HCT116 (cell line): ENCODE measurements around the gene C1QTNF3. TPM values are rescaled to one million over a fixed set of nuclear protein-coding genes. Genes with fewer than 3 reads are reported as not detected.

Experiments used
- ATAC-seq: fragments of 200-7000 bp; cut with Tn5 transposase; 2 replicates; pipeline ENCODE4 v1.9.1; 2020; ENCODE audit warnings: mild to moderate bottlenecking, moderate library complexity
- BruUV-seq: library from RNA; stranded (reverse); fragments of 400-500 nt; replicated peaks from 2 replicates; lab custom pipeline; 2021; lab: Mats Ljungman, UMichigan
- CTCF ChIA-PET: fragments of 300-600 bp; sonication (Branson Sonifier 250); formaldehyde crosslinking; loops from one replicate; lab custom pipeline; 2021; ENCODE audit warnings: antibody characterized with exemption; lab: Charles Lee
- POLR2A ChIA-PET: fragments of 300-600, 350-600 bp; sonication (Branson Sonifier 250); formaldehyde crosslinking; loops from one replicate; lab custom pipeline; 2021; ENCODE audit warnings: antibody characterized with exemption; lab: Charles Lee
- RAD21 ChIA-PET, 2 experiments: fragments of 300-600 bp; sonication (Branson Sonifier 250); formaldehyde crosslinking; loops; one replicate each; lab custom pipeline; 2023; ENCODE audit warnings: low total read pairs in 2 of 2; ENCODE audit not compliant: uncharacterized antibody in 2 of 2, unreplicated experiment in 2 of 2, low non-redundant PET in 1 of 2; lab: Charles Lee
- DNase-seq: peaks from one replicate; pipeline ENCODE4 v3.0.0-alpha.2; 2010; ENCODE audit warnings: low read depth, low spot score
- H2AFZ ChIP-seq: fragments of 200-600 bp; shearing (Covaris generic), sonication (generic); 2 replicates; pipeline ENCODE4 v1.6.1; 2017; ENCODE audit warnings: low read depth, mixed run types, mixed read lengths, antibody characterized with exemption, low read length; ENCODE audit not compliant: poor library complexity, severe bottlenecking
- H3K27ac ChIP-seq: 2 replicates; pipeline ENCODE4 v1.5.1; 2012; ENCODE audit warnings: low read depth, low read length
- H3K27me3 ChIP-seq: fragments of 200-600 bp; sonication (generic); 2 replicates; pipeline ENCODE4 v1.6.1; 2016; ENCODE audit warnings: mixed run types, low read length, mixed read lengths; ENCODE audit not compliant: insufficient read depth
- H3K36me3 ChIP-seq, 2 experiments: fragments of 200-500 bp in 1 of 2; fragments of 200-600 bp in 1 of 2; sonication (Bioruptor generic) in 1 of 2; sonication (generic) in 1 of 2; 2 replicates each; pipeline versions ENCODE4 v1.5.1 to v1.6.1; 2014 to 2016; ENCODE audit warnings: low read length in 2 of 2, inconsistent platforms in 1 of 2, mixed read lengths in 1 of 2, mixed run types in 1 of 2; ENCODE audit not compliant: insufficient read depth in 2 of 2, control insufficient read depth in 1 of 2
- H3K4me1 ChIP-seq, 2 experiments: fragments of 200-600 bp in 1 of 2; sonication (generic) in 1 of 2; 2 replicates each; pipeline versions ENCODE4 v1.5.1 to v1.6.1; 2012 to 2017; ENCODE audit warnings: low read length in 2 of 2, inconsistent platforms in 1 of 2, mild to moderate bottlenecking in 1 of 2, mixed read lengths in 1 of 2, mixed run types in 1 of 2, moderate library complexity in 1 of 2; ENCODE audit not compliant: insufficient read depth in 2 of 2, control insufficient read depth in 1 of 2
- H3K4me2 ChIP-seq: fragments of 200-600 bp; sonication (generic); 2 replicates; pipeline ENCODE4 v1.6.1; 2017; ENCODE audit warnings: mixed run types, low read length, mixed read lengths
- H3K4me3 ChIP-seq, 2 experiments: fragments of 200-600 bp in 1 of 2; sonication (generic) in 1 of 2; replicated peaks in 1 of 2; 2 replicates each; pipeline ENCODE4 v1.5.1; 2011 to 2016; ENCODE audit warnings: low read length in 2 of 2, control low read depth in 1 of 2, low read depth in 1 of 2, mild to moderate bottlenecking in 1 of 2, mixed read lengths in 1 of 2, mixed run types in 1 of 2
- H3K79me2 ChIP-seq: fragments of 200-600 bp; sonication (generic); 2 replicates; pipeline ENCODE4 v1.6.1; 2017; ENCODE audit warnings: mild to moderate bottlenecking, mixed run types, low read length, moderate library complexity, mixed read lengths; ENCODE audit not compliant: insufficient read depth
- H3K9ac ChIP-seq: fragments of 200-600 bp; sonication (generic); 2 replicates; pipeline ENCODE4 v1.6.1; 2016; ENCODE audit warnings: low read length, mixed read lengths
- H3K9me2 ChIP-seq: fragments of 200-600 bp; sonication (generic), shearing (Covaris generic); 2 replicates; pipeline ENCODE4 v1.6.1; 2017; ENCODE audit warnings: mixed run types, mild to moderate bottlenecking, moderate library complexity; ENCODE audit not compliant: insufficient read depth
- H3K9me3 ChIP-seq, 2 experiments: fragments of 200-500 bp in 1 of 2; fragments of 200-600 bp in 1 of 2; sonication (Bioruptor generic) in 1 of 2; sonication (generic) in 1 of 2; 2 replicates each; pipeline ENCODE4 v1.6.1; 2014 to 2017; ENCODE audit warnings: low read length in 2 of 2, mixed read lengths in 2 of 2, inconsistent platforms in 1 of 2, low read depth in 1 of 2, mild to moderate bottlenecking in 1 of 2, mixed run types in 1 of 2, moderate library complexity in 1 of 2; ENCODE audit not compliant: control insufficient read depth in 1 of 2, insufficient read depth in 1 of 2
- H4K20me1 ChIP-seq: fragments of 200-600 bp; sonication (generic), shearing (Covaris generic); 2 replicates; pipeline ENCODE4 v1.6.1; 2017; ENCODE audit warnings: mixed run types, mild to moderate bottlenecking, moderate library complexity; ENCODE audit not compliant: insufficient read depth
- ATF3 ChIP-seq: IDR thresholded peaks from 2 replicates; pipeline ENCODE4 v1.6.1; 2012
- CBX3 ChIP-seq: IDR thresholded peaks from 2 replicates; pipeline ENCODE4 v1.6.1; 2012; ENCODE audit warnings: low read depth
- CEBPB ChIP-seq: IDR thresholded peaks from 2 replicates; pipeline ENCODE4 v1.6.1; 2012; ENCODE audit warnings: low read depth
- CTCF ChIP-seq, 3 experiments: fragments of 200-600 bp in 1 of 3; sonication (generic) in 1 of 3; IDR thresholded peaks in 2 of 3; conservative IDR thresholded peaks in 1 of 3; 2 replicates each; pipeline ENCODE4 v1.5.1; 2012 to 2017; ENCODE audit warnings: low read depth in 2 of 3, low read length in 2 of 3, antibody characterized with exemption in 1 of 3, borderline replicate concordance in 1 of 3, control low read depth in 1 of 3, mild to moderate bottlenecking in 1 of 3, mixed read lengths in 1 of 3, mixed run types in 1 of 3, moderate library complexity in 1 of 3; ENCODE audit not compliant: insufficient read depth in 1 of 3
- ELF1 ChIP-seq: IDR thresholded peaks from 2 replicates; pipeline ENCODE4 v1.6.1; 2012; ENCODE audit warnings: low read depth, borderline replicate concordance
- EZH2phosphoT487 ChIP-seq: fragments of 200-600 bp; IDR thresholded peaks from 2 replicates; pipeline ENCODE4 v1.6.1; 2018; ENCODE audit warnings: antibody characterized with exemption, borderline replicate concordance
- FOSL1 ChIP-seq: IDR thresholded peaks from 2 replicates; pipeline ENCODE4 v1.6.1; 2012; ENCODE audit warnings: low read depth
- JUND ChIP-seq: IDR thresholded peaks from 2 replicates; pipeline ENCODE4 v1.6.1; 2012
- MAX ChIP-seq: IDR thresholded peaks from 2 replicates; pipeline ENCODE4 v1.6.1; 2012
- POLR2AphosphoS5 ChIP-seq: IDR thresholded peaks from 2 replicates; pipeline ENCODE4 v1.6.1; 2011; ENCODE audit warnings: mild to moderate bottlenecking, low read depth, low read length, moderate library complexity
- SP1 ChIP-seq: IDR thresholded peaks from 2 replicates; pipeline ENCODE4 v1.6.1; 2012; ENCODE audit warnings: low read depth
- TCF7L2 ChIP-seq: IDR thresholded peaks from 2 replicates; pipeline ENCODE4 v1.7.0; 2011; ENCODE audit warnings: borderline replicate concordance, inconsistent platforms; ENCODE audit not compliant: insufficient read depth, insufficient read length; ENCODE audit errors: extremely low read depth
- YY1 ChIP-seq: IDR thresholded peaks from 2 replicates; pipeline ENCODE4 v1.6.1; 2011; ENCODE audit warnings: low read length, low read depth, moderate library complexity, mild to moderate bottlenecking; ENCODE audit not compliant: insufficient replicate concordance; ENCODE audit errors: extremely low read depth
- ZFX ChIP-seq: fragments of 450-650 bp; IDR thresholded peaks from 2 replicates; pipeline ENCODE4 v1.6.1; 2017
- ZNF274 ChIP-seq: fragments of 200-500 bp; sonication (Bioruptor generic); IDR thresholded peaks from 2 replicates; pipeline ENCODE4 v1.6.1; 2014; ENCODE audit warnings: mild to moderate bottlenecking, low read depth, low read length, inconsistent platforms
- intact Hi-C: fragments of 100-400 bp; cut with micrococcal nuclease; formaldehyde crosslinking; loops from 2 replicates; pipeline ENCODE4 v1.10.0; 2022
- total RNA-seq: library from RNA; stranded (reverse); gene quantifications from one replicate; pipeline ENCODE4 v1.2.1, GENCODE V29; 2021; ENCODE audit not compliant: unreplicated experiment
- TF ChIP-seq, protein P1 (sequence below): IDR thresholded peaks from 2 replicates; pipeline ENCODE4 v1.6.1; 2011; ENCODE audit warnings: mild to moderate bottlenecking, low read length, moderate library complexity; ENCODE audit not compliant: insufficient replicate concordance; ENCODE audit errors: extremely low read depth

C1QTNF3 gene
- total RNA-seq, 1 experiment from 2014 or later: 2.6 TPM

GRCh38 chr5:34028349-34028748 lies 14.7 kb downstream of the C1QTNF3 start:
- Histone ChIP-seq H3K9ac (no peak overlapping the region), H3K27me3 (no peaks in the 10 kb centered on the region), H3K4me2 (no peak overlapping the region), H2AFZ (no peak overlapping the region), H3K79me2 (no peaks in the 10 kb centered on the region), H3K9me2 (no peaks in the 10 kb centered on the region), H4K20me1 (no peaks in the 10 kb centered on the region), H3K9me3 (no peaks in the 10 kb centered on the region), H3K36me3 (no peaks in the 10 kb centered on the region), H3K27ac (no peak overlapping the region), H3K4me1 (no peaks in the 10 kb centered on the region), H3K4me3 (no peak overlapping the region)
- intact Hi-C loops: no loop called here
- CTCF ChIA-PET: no interaction called here
- RAD21 ChIA-PET: no interaction called here
- no peak for TF ChIP-seq MAX
- BruUV-seq: no TSS peak
- no peak for ATAC-seq
- POLR2A ChIA-PET: no interaction called here
- DNase-seq: no peak

DNA sequence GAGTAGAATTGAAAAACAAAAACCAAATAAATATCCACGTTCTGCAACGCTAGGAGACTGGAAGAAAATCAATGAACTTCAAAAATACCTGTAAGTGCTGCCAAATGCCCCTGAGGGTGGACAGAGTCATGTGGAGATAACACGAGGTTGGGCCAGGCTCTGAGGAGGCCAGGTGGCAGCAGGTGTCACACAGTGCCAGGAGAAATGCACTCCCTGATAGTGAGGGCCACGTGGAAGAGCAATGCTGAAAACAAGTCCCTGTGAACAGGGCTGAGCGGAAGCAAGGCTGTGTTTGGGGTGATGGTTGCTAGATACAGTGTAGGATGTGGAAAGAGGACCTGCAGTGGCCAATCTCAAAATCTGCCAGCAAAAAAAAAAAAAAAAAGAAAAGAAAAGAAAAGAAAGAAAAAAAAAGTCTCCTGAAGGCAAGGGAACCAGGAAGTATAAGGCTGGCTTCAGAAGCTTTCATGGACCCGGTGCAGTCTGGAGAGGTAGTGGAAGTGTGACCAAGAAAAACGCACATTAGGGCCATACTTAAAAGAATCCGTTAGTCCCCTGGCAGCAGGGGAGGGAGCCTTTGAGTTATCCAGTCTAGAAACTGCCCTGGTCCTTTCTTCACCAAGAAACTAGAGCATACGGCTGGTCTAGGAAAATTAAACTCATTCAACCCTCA lies 16.8 kb downstream of the C1QTNF3 start:
- no peak overlapping the region for H3K4me3 ChIP-seq
- no peaks in the 10 kb centered on the region for H3K79me2 ChIP-seq
- H3K9me3 ChIP-seq: no peaks in the 10 kb centered on the region
- ChIA-PET CTCF (no interaction called here), RAD21 (no interaction called here), POLR2A (no interaction called here)
- DNase-seq: no peak
- H3K36me3 ChIP-seq: no peaks in the 10 kb centered on the region
- H3K4me2 ChIP-seq: no peak overlapping the region
- H3K9ac ChIP-seq: no peak overlapping the region
- H2AFZ ChIP-seq: no peak overlapping the region
- BruUV-seq: no TSS peak
- intact Hi-C loops: no loop called here
- no peaks in the 10 kb centered on the region for H3K9me2 ChIP-seq
- H3K27me3 ChIP-seq: no peaks in the 10 kb centered on the region
- no peaks in the 10 kb centered on the region for H4K20me1 ChIP-seq
- H3K4me1 ChIP-seq: no peaks in the 10 kb centered on the region
- ATAC-seq: no peak
- no peak overlapping the region for H3K27ac ChIP-seq
- TF ChIP-seq SP1 (no peak), ZFX (no peak), FOSL1 (no peak), POLR2AphosphoS5 (no peak), CEBPB (no peak), ELF1 (no peak), MAX (no peak), YY1 (no peak), JUND (no peak), CBX3 (no peak), TCF7L2 (no peak), CTCF (IDR thresholded peaks at IDR 0.05 in 2 of 3, conservative IDR thresholded peaks at IDR 0.05 in 1 of 3; ENCODE audit: borderline replicate concordance in 1 of 3, insufficient read depth in 1 of 3, low read depth in 2 of 3, low read length in 2 of 3) (no peak), ZNF274 (no peak), EZH2phosphoT487 (no peak), ATF3 (no peak)
- TF ChIP-seq, protein P1, sequence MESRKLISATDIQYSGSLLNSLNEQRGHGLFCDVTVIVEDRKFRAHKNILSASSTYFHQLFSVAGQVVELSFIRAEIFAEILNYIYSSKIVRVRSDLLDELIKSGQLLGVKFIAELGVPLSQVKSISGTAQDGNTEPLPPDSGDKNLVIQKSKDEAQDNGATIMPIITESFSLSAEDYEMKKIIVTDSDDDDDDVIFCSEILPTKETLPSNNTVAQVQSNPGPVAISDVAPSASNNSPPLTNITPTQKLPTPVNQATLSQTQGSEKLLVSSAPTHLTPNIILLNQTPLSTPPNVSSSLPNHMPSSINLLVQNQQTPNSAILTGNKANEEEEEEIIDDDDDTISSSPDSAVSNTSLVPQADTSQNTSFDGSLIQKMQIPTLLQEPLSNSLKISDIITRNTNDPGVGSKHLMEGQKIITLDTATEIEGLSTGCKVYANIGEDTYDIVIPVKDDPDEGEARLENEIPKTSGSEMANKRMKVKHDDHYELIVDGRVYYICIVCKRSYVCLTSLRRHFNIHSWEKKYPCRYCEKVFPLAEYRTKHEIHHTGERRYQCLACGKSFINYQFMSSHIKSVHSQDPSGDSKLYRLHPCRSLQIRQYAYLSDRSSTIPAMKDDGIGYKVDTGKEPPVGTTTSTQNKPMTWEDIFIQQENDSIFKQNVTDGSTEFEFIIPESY: no peak
